Bronchial epithelial cell (primary cell): ENCODE measurements around the gene CLIP1. TPM values are rescaled to one million over a fixed set of nuclear protein-coding genes. Genes with fewer than 3 reads are reported as not detected.
A peak's percentile ranks its signal among the peaks of the same experiment; 100 is the strongest.
"Not testable (repeated sequence)": the region's sequence is repeated elsewhere in the genome, so short reads cannot be mapped to it uniquely, and the experiment has no call there.

ENCODE experiments used
- DNase-seq: peaks from one replicate; pipeline ENCODE4 v3.0.0-alpha.2; 2010; ENCODE audit warnings: low read depth
- FAIRE-seq: peaks from 2 replicates; lab custom pipeline; 2011; peaks lifted over from hg19 to GRCh38; lab: Jason Lieb, UNC
- H3K27me3 ChIP-seq: 2 replicates; pipeline ENCODE4 v1.5.1; 2011; ENCODE audit warnings: low read length; ENCODE audit not compliant: control insufficient read depth, insufficient read depth
- H3K36me3 ChIP-seq: 2 replicates; pipeline ENCODE4 v1.5.1; 2011; ENCODE audit warnings: low read length; ENCODE audit not compliant: control insufficient read depth, insufficient read depth
- H3K4me3 ChIP-seq: 2 replicates; pipeline ENCODE4 v1.5.1; 2011; ENCODE audit warnings: mild to moderate bottlenecking, low read depth, low read length, control low read depth
- CTCF ChIP-seq: IDR thresholded peaks from 2 replicates; pipeline ENCODE4 v1.5.1; 2011; ENCODE audit warnings: mild to moderate bottlenecking, moderate library complexity, low read length, control low read depth, inconsistent platforms; ENCODE audit not compliant: insufficient read depth, severe bottlenecking
- total RNA-seq: library from RNA; depleted of rRNA; stranded (reverse); fragments of >200 nt; gene quantifications from 2 replicates; pipeline ENCODE4 v1.2.1, GENCODE V29; 2014

CLIP1 gene
- total RNA-seq, 1 donor from 2014 or later: 69.0 TPM

DNA sequence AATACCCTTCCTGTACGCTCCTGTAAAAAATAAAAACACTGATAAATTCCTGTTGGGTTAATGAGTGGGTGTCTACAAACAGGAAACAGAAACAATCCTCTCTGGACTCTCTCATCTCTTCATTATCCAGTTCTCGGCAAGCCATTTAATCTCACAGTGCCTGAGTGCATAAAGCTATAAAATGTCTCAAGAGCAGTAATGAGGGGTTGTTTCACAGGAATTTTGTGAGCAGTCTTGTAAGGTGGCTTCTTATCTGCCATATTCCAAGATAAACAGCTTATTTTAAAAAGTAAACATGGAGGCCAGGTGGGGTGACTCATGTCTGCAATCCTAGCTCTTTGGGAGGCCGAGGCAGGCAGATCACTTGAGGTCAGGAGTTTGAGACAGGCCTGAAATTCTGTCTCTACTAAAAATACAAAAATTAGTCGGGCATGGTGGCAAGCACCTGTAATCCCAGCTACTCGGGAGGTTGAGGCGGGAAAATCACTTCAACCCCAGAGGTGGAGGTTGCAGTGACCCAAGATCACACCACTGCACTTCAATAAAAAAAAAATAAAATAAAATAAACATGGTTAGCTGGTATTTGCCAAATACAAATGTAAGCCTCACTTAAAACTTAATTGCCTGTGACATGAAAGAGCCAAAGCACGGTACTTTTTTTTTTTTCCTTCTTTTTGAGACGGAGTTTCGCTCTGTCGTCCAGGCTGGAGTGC, 54.0 kb downstream of the CLIP1 start:
- Histone ChIP-seq H3K27me3 (no peaks in the 10 kb centered on the region), H3K36me3 (peaks cover 5% of the 10 kb centered on the region), H3K4me3 (no peak overlapping the region)
- no peak for TF ChIP-seq CTCF
- FAIRE-seq (no peak), DNase-seq (peak; percentile 74)

- not testable (repeated sequence) for H3K4me3 ChIP-seq, H3K27me3 ChIP-seq, H3K36me3 ChIP-seq, DNase-seq, FAIRE-seq
Observed at GRCh38 chr12:122367632-122368031, 54.8 kb downstream of the CLIP1 start.

DNA sequence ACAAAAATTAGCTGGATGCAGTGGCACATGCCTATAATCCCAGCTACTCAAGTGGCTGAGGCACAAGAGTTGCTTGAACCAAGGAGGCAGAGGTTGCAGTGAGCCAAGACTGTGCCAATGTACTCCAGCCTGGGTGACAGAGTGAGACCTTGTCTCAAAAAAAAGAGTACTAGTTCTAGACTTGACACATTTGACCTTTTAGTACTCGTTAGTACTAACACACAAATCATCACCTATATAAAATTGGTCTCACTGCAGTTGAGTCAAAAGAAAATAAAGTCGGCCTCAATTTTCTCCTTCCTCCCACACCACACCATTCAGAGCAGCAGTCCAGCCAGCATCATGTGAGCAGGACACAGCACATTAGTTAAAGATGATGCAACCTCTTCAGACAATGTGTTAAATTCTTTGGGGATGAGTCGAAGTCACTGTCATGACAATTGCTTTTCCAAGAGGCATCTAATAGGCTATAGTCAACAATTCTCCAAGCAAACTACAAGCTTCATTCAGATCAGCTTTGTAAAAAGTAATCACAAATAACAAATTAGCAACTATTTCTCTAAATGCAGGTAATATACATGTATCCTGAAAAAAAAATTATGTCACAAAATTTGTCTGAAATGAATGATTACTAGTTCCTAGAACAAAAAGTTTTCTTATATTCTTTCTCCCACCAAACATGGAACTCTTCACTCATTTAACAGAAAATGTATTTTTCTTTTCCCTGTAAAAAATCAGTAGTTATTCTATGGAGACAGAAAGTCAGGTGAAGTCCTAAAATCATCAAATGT, 55.6 kb downstream of the CLIP1 start:
- DNase-seq (peak; percentile 94), FAIRE-seq (peak; percentile 47)
- H3K27me3 ChIP-seq: no peaks in the 10 kb centered on the region
- no peak for TF ChIP-seq CTCF
- H3K36me3 ChIP-seq: peaks cover 6% of the 10 kb centered on the region
- H3K4me3 ChIP-seq: no peak overlapping the region

DNA sequence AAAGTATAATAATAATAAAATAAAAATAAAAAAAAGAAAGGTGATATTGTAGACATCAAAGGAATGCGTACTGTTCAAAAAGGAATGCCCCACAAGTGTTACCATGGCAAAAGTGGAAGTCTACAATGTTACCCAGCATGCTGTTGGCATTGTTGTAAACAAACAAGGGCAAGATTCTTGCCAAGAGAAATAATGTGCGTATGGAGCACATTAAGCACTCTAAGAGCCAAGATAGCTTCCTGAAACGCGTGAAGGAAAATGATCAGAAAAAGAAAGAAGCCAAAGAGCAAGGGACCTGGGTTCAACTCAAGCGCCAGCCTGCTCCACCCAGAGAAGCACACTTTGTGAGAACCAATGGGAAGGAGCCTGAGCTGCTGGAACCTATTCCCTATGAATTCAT, 57.2 kb downstream of the CLIP1 start:
- not testable (repeated sequence) for DNase-seq, FAIRE-seq, H3K27me3 ChIP-seq, H3K4me3 ChIP-seq
- peaks cover 13% of the 10 kb centered on the region for H3K36me3 ChIP-seq

GRCh38 chr12:122363782-122364181, 58.7 kb downstream of the CLIP1 start:
- no peak for TF ChIP-seq CTCF
- no peak for DNase-seq

GRCh38 chr12:122362755-122363154, 59.7 kb downstream of the CLIP1 start:
- DNase-seq (no peak), FAIRE-seq (no peak)
- no peaks in the 10 kb centered on the region for H3K27me3 ChIP-seq
- no peak for TF ChIP-seq CTCF
- H3K4me3 ChIP-seq: no peak overlapping the region
- peaks cover 13% of the 10 kb centered on the region for H3K36me3 ChIP-seq

More at GRCh38 chr12:122363782-122364181, 58.7 kb downstream of the CLIP1 start:
- Histone ChIP-seq H3K4me3 (no peak overlapping the region), H3K27me3 (no peaks in the 10 kb centered on the region), H3K36me3 (peaks cover 13% of the 10 kb centered on the region)
- FAIRE-seq: no peak

DNA sequence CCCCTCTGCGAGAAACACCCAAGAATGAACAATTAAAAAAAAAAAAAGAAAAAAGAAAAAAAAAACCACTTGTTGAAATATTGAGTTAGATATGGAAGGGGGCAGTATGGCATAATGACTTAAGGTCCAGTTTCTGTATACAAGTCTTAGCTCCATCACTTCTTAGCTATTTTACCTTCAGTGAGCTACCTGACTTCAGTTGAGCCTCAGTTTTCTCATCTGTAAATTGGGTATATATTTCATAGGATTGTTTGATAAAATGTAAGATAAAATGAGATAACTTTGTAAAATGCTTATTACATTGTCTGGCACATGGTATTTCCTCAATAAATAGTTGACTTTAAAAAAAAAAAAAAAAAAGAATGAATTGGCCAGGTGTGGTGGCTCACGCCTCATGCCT, 64.1 kb downstream of the CLIP1 start:
- not testable (repeated sequence) for H3K4me3 ChIP-seq, H3K27me3 ChIP-seq, DNase-seq, FAIRE-seq
- H3K36me3 ChIP-seq: peaks cover 19% of the 10 kb centered on the region

DNA sequence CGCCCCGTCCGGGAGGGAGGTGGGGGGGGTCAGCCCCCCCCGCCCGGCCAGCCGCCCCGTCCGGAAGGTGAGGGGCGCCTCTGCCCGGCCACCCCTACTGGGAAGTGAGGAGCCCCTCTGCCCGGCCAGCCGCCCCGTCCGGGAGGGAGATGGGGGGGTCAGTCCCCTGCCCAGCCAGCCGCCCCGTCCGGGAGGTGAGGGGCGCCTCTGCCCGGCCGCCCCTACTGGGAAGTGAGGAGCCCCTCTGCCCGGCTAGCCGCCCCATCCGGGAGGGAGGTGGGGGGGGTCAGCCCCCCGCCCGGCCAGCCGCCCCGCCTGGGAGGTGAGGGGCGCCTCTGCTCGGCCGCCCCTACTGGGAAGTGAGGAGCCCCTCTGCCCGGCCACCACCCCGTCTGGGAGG, 64.9 kb downstream of the CLIP1 start:
- FAIRE-seq, H3K27me3 ChIP-seq, H3K4me3 ChIP-seq, DNase-seq: not testable (repeated sequence)
- H3K36me3 ChIP-seq: peaks cover 20% of the 10 kb centered on the region

- not testable (repeated sequence) for DNase-seq, H3K27me3 ChIP-seq, H3K4me3 ChIP-seq, FAIRE-seq
- H3K36me3 ChIP-seq: peaks cover 24% of the 10 kb centered on the region
Observed at GRCh38 chr12:122356991-122357390, 65.5 kb downstream of the CLIP1 start.
